HL-60 (cell line): Measurements from ENCODE around the gene CACNA2D3.

Experiments used
- DNase-seq, 2 experiments: peaks; one replicate each; pipeline ENCODE4 v3.0.0-alpha.2; 2010 to 2020; ENCODE audit warnings: low read depth in 1 of 2, low spot score in 1 of 2
- H3K27ac ChIP-seq: fragments of 250-450 bp; sonication (Bioruptor Pico); replicated peaks from 2 replicates; pipeline ENCODE4 v1.5.1; 2020; ENCODE audit warnings: mild to moderate bottlenecking, moderate library complexity
- H3K27me3 ChIP-seq: fragments of 250-450 bp; sonication (Bioruptor Pico); 2 replicates; pipeline ENCODE4 v1.5.1; 2021; ENCODE audit warnings: mild to moderate bottlenecking, moderate library complexity; ENCODE audit not compliant: insufficient read depth, poor library complexity, severe bottlenecking
- H3K4me3 ChIP-seq: replicated peaks from 2 replicates; pipeline ENCODE4 v1.5.1; 2011; ENCODE audit warnings: mild to moderate bottlenecking, control low read depth, low read length; ENCODE audit not compliant: insufficient read depth
- CTCF ChIP-seq: IDR thresholded peaks from one replicate; pipeline ENCODE4 v1.5.1; 2011; ENCODE audit warnings: low read length, control low read depth, inconsistent platforms; ENCODE audit not compliant: insufficient read depth
- GABPA ChIP-seq: IDR thresholded peaks from 2 replicates; pipeline ENCODE4 v1.6.1; 2012; ENCODE audit warnings: low read depth
- POLR2AphosphoS5 ChIP-seq: IDR thresholded peaks from 2 replicates; pipeline ENCODE4 v1.6.1; 2012; ENCODE audit warnings: low read depth
- SPI1 ChIP-seq: IDR thresholded peaks from 2 replicates; pipeline ENCODE4 v1.6.1; 2012; ENCODE audit warnings: low read depth, mild to moderate bottlenecking, borderline replicate concordance
- TF ChIP-seq, protein P1 (sequence below): IDR thresholded peaks from 2 replicates; pipeline ENCODE4 v1.6.1; 2012; ENCODE audit warnings: low read depth; ENCODE audit not compliant: insufficient replicate concordance

Gene CACNA2D3

GRCh38 chr3:54955496-54955895 lies 833.1 kb downstream of the CACNA2D3 start:
- no peak for DNase-seq
- H3K4me3 ChIP-seq: no peak overlapping the region
- no peaks in the 10 kb centered on the region for H3K27me3 ChIP-seq
- TF ChIP-seq, protein P1, sequence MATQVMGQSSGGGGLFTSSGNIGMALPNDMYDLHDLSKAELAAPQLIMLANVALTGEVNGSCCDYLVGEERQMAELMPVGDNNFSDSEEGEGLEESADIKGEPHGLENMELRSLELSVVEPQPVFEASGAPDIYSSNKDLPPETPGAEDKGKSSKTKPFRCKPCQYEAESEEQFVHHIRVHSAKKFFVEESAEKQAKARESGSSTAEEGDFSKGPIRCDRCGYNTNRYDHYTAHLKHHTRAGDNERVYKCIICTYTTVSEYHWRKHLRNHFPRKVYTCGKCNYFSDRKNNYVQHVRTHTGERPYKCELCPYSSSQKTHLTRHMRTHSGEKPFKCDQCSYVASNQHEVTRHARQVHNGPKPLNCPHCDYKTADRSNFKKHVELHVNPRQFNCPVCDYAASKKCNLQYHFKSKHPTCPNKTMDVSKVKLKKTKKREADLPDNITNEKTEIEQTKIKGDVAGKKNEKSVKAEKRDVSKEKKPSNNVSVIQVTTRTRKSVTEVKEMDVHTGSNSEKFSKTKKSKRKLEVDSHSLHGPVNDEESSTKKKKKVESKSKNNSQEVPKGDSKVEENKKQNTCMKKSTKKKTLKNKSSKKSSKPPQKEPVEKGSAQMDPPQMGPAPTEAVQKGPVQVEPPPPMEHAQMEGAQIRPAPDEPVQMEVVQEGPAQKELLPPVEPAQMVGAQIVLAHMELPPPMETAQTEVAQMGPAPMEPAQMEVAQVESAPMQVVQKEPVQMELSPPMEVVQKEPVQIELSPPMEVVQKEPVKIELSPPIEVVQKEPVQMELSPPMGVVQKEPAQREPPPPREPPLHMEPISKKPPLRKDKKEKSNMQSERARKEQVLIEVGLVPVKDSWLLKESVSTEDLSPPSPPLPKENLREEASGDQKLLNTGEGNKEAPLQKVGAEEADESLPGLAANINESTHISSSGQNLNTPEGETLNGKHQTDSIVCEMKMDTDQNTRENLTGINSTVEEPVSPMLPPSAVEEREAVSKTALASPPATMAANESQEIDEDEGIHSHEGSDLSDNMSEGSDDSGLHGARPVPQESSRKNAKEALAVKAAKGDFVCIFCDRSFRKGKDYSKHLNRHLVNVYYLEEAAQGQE: no peak
- TF ChIP-seq SPI1 (no peak), GABPA (no peak), CTCF (no peak), POLR2AphosphoS5 (no peak)
- H3K27ac ChIP-seq: no peak overlapping the region

DNA sequence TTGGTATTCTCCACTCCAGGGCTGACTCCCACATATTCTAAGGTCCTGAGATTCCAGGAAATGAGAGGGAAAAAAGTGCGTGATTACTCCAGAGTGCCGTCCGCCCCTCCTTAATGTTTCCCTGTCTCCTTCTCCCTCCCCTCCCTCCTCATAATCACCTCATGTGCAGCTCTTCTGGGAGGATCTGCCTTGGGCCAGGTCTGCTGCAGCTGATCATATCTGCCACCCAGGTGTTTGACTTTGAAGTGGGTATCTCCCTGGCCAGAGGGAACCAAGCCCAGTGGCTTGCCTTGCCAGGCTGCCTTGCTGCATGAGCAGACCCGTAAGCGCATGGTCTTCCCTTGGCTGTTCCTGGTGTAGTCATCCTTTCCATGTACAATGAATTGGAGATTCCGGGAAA lies 833.6 kb downstream of the CACNA2D3 start:
- no peak for TF ChIP-seq POLR2AphosphoS5
- TF ChIP-seq CTCF: no peak
- no peak for TF ChIP-seq GABPA
- TF ChIP-seq SPI1: no peak
- TF ChIP-seq, protein P1: no peak
- no peak overlapping the region for H3K27ac ChIP-seq
- DNase-seq: no peak
- H3K27me3 ChIP-seq: no peaks in the 10 kb centered on the region
- H3K4me3 ChIP-seq: no peak overlapping the region

GRCh38 chr3:54957711-54958110 lies 835.4 kb downstream of the CACNA2D3 start:
- no peak for DNase-seq
- H3K4me3 ChIP-seq: no peak overlapping the region
- H3K27ac ChIP-seq: no peak overlapping the region
- TF ChIP-seq CTCF: no peak
- no peak for TF ChIP-seq SPI1
- TF ChIP-seq, protein P1: no peak
- no peak for TF ChIP-seq GABPA
- TF ChIP-seq POLR2AphosphoS5: no peak
- H3K27me3 ChIP-seq: no peaks in the 10 kb centered on the region
